Measurements from ENCODE around the gene TAPBP. TPM values are rescaled to one million over a fixed set of nuclear protein-coding genes. Genes with fewer than 3 reads are reported as not detected.

TAPBP gene
- total RNA-seq, 1 experiment from 2014 or later = 89.0 TPM

GRCh38 chr6:33312361-33313104 lies 1.3 kb downstream of the TAPBP start:
- Histone ChIP-seq H3K9me3 (no peaks in the 10 kb centered on the region), H3K36me3 (peaks cover 46% of the 10 kb centered on the region), H3K4me3 (peak overlapping the region; percentile 92), H3K27me3 (no peaks in the 10 kb centered on the region)
- DNase-seq = peak; percentile 94

- no peak for DNase-seq
- H3K9me3 ChIP-seq = no peaks in the 10 kb centered on the region
- H3K27me3 ChIP-seq = no peaks in the 10 kb centered on the region
- H3K4me3 ChIP-seq = no peak overlapping the region
- peaks cover 74% of the 10 kb centered on the region for H3K36me3 ChIP-seq
Measured at GRCh38 chr6:33306356-33306755, 7.5 kb downstream of the TAPBP start.

GRCh38 chr6:33305052-33305451 lies 8.8 kb downstream of the TAPBP start:
- DNase-seq = no peak
- H3K36me3 ChIP-seq = peaks cover 68% of the 10 kb centered on the region
- no peaks in the 10 kb centered on the region for H3K27me3 ChIP-seq
- H3K9me3 ChIP-seq = no peaks in the 10 kb centered on the region
- H3K4me3 ChIP-seq = no peak overlapping the region

- Histone ChIP-seq H3K36me3 (peaks cover 64% of the 10 kb centered on the region), H3K4me3 (no peak overlapping the region), H3K27me3 (no peaks in the 10 kb centered on the region), H3K9me3 (no peaks in the 10 kb centered on the region)
- DNase-seq = no peak
Measured at GRCh38 chr6:33304216-33304615, 9.7 kb downstream of the TAPBP start.

- Histone ChIP-seq H3K4me3 (no peak overlapping the region), H3K9me3 (no peaks in the 10 kb centered on the region), H3K27me3 (no peaks in the 10 kb centered on the region), H3K36me3 (peaks cover 54% of the 10 kb centered on the region)
- DNase-seq = no peak
Measured at GRCh38 chr6:33301877-33302276, 12.0 kb downstream of the TAPBP start.

- H3K27me3 ChIP-seq = no peaks in the 10 kb centered on the region
- peaks cover 54% of the 10 kb centered on the region for H3K36me3 ChIP-seq
- DNase-seq = peak; percentile 99
- no peaks in the 10 kb centered on the region for H3K9me3 ChIP-seq
- peak overlapping the region; percentile 78 for H3K4me3 ChIP-seq
Measured at GRCh38 chr6:33299237-33299944, 14.5 kb downstream of the TAPBP start.

- Histone ChIP-seq H3K9me3 (no peaks in the 10 kb centered on the region), H3K4me3 (peak within 1 kb of the TSS; percentile 78), H3K36me3 (peaks cover 54% of the 10 kb centered on the region), H3K27me3 (no peaks in the 10 kb centered on the region)
- peak; percentile 96 for DNase-seq
Measured at GRCh38 chr6:33298773-33299236, 15.1 kb downstream of the TAPBP start, which contains the start of gene RGL2. TSS of gene RGL2 (minus strand) at chr6:33298942. CDS start at chr6:33298610, 332 bp downstream.

GRCh38 chr6:33297956-33298772 lies 15.7 kb downstream of the TAPBP start:
- peaks cover 54% of the 10 kb centered on the region for H3K36me3 ChIP-seq
- H3K4me3 ChIP-seq = peak overlapping the region; percentile 78
- DNase-seq = peak; percentile 95
- no peaks in the 10 kb centered on the region for H3K9me3 ChIP-seq
- no peaks in the 10 kb centered on the region for H3K27me3 ChIP-seq

GRCh38 chr6:33297406-33297955 lies 16.4 kb downstream of the TAPBP start:
- Histone ChIP-seq H3K36me3 (peaks cover 53% of the 10 kb centered on the region), H3K4me3 (peak overlapping the region; percentile 78), H3K9me3 (no peaks in the 10 kb centered on the region), H3K27me3 (no peaks in the 10 kb centered on the region)
- peak; percentile 44 for DNase-seq

- peaks cover 58% of the 10 kb centered on the region for H3K36me3 ChIP-seq
- peak overlapping the region; percentile 78 for H3K4me3 ChIP-seq
- no peaks in the 10 kb centered on the region for H3K9me3 ChIP-seq
- H3K27me3 ChIP-seq = no peaks in the 10 kb centered on the region
- DNase-seq = no peak
Measured at GRCh38 chr6:33296797-33297405, 17.0 kb downstream of the TAPBP start.

GRCh38 chr6:33295621-33296369 lies 18.1 kb downstream of the TAPBP start:
- Histone ChIP-seq H3K4me3 (no peak overlapping the region), H3K36me3 (peaks cover 61% of the 10 kb centered on the region), H3K9me3 (no peaks in the 10 kb centered on the region), H3K27me3 (no peaks in the 10 kb centered on the region)
- DNase-seq = no peak

GRCh38 chr6:33294086-33294823 lies 19.6 kb downstream of the TAPBP start:
- H3K9me3 ChIP-seq = no peaks in the 10 kb centered on the region
- H3K27me3 ChIP-seq = no peaks in the 10 kb centered on the region
- peaks cover 73% of the 10 kb centered on the region for H3K36me3 ChIP-seq
- DNase-seq = no peak
- no peak overlapping the region for H3K4me3 ChIP-seq

- Histone ChIP-seq H3K4me3 (no peak overlapping the region), H3K36me3 (peaks cover 80% of the 10 kb centered on the region), H3K27me3 (no peaks in the 10 kb centered on the region), H3K9me3 (no peaks in the 10 kb centered on the region)
- no peak for DNase-seq
Measured at GRCh38 chr6:33292996-33293682, 20.7 kb downstream of the TAPBP start.

- H3K9me3 ChIP-seq = no peaks in the 10 kb centered on the region
- H3K27me3 ChIP-seq = no peaks in the 10 kb centered on the region
- no peak for DNase-seq
- peak overlapping the region; percentile 98 for H3K4me3 ChIP-seq
- peaks cover 90% of the 10 kb centered on the region for H3K36me3 ChIP-seq
Measured at GRCh38 chr6:33290459-33290858, 23.4 kb downstream of the TAPBP start.
